HuH-7.5 (cell line): ENCODE results near the gene FXYD7.
"Not testable (repeated sequence)": the region's sequence is repeated elsewhere in the genome, so short reads cannot be mapped to it uniquely, and the experiment has no call there.

Source experiments
- DNase-seq: peaks from one replicate; pipeline ENCODE4 v3.0.0; 2011; ENCODE audit warnings: low spot score

The FXYD7 gene

GRCh38 chr19:35144600-35145436 lies 1.8 kb downstream of the FXYD7 start:
- DNase-seq = no peak

- no peak for DNase-seq
Observed at GRCh38 chr19:35146746-35147459, 3.8 kb downstream of the FXYD7 start.

GRCh38 chr19:35149463-35149862 lies 6.4 kb downstream of the FXYD7 start:
- no peak for DNase-seq

GRCh38 chr19:35150445-35150844 lies 7.4 kb downstream of the FXYD7 start:
- DNase-seq = no peak

GRCh38 chr19:35151273-35152065 lies 8.4 kb downstream of the FXYD7 start:
- DNase-seq = no peak

GRCh38 chr19:35153129-35153522 lies 10.1 kb downstream of the FXYD7 start:
- not testable (repeated sequence) for DNase-seq

- DNase-seq = no peak
Observed at GRCh38 chr19:35153701-35154524, 10.9 kb downstream of the FXYD7 start.

- no peak for DNase-seq
Observed at GRCh38 chr19:35154525-35155406, 11.7 kb downstream of the FXYD7 start, which contains the start of gene FXYD5. TSS of gene FXYD5 (plus strand) at chr19:35154735. CDS start at chr19:35155551, 816 bp downstream.

- DNase-seq = no peak
Observed at GRCh38 chr19:35155441-35155840, 12.4 kb downstream of the FXYD7 start.

- DNase-seq = no peak
Observed at GRCh38 chr19:35155981-35156672, 13.1 kb downstream of the FXYD7 start.

GRCh38 chr19:35156673-35157014 lies 13.6 kb downstream of the FXYD7 start:
- no peak for DNase-seq

- no peak for DNase-seq
Observed at GRCh38 chr19:35157431-35157830, 14.4 kb downstream of the FXYD7 start.

GRCh38 chr19:35159606-35160005 lies 16.6 kb downstream of the FXYD7 start:
- no peak for DNase-seq

GRCh38 chr19:35160629-35161433 lies 17.8 kb downstream of the FXYD7 start:
- DNase-seq = no peak

GRCh38 chr19:35161434-35161743 lies 18.3 kb downstream of the FXYD7 start:
- no peak for DNase-seq

- DNase-seq = no peak
Observed at GRCh38 chr19:35162471-35163326, 19.6 kb downstream of the FXYD7 start.

- DNase-seq = no peak
Observed at GRCh38 chr19:35164418-35164817, 21.4 kb downstream of the FXYD7 start.
